GM23338 (cell line): ENCODE measurements around the gene IL20. TPM values are rescaled to one million over a fixed set of nuclear protein-coding genes. Genes with fewer than 3 reads are reported as not detected.

ENCODE experiments used
- ATAC-seq: fragments of 200-7000 bp; cut with Tn5 transposase; 3 replicates; pipeline ENCODE4 v1.9.1; 2020
- DNase-seq: peaks from one replicate; pipeline ENCODE4 v3.0.0-alpha.2; 2015; ENCODE audit warnings: low spot score
- H2AFZ ChIP-seq: fragments of 200-600 bp; sonication (generic); 2 replicates; pipeline ENCODE4 v1.8.0; 2016; ENCODE audit warnings: antibody characterized with exemption, mild to moderate bottlenecking, moderate library complexity
- H3F3A ChIP-seq: fragments of 200-600 bp; sonication (generic); replicated peaks from 2 replicates; pipeline ENCODE4 v1.8.0; 2017; ENCODE audit warnings: antibody characterized with exemption, mixed run types, low read depth
- H3K27ac ChIP-seq: fragments of 200-600 bp; sonication (generic); 2 replicates; pipeline ENCODE4 v1.6.1; 2016; ENCODE audit warnings: low read depth
- H3K27me3 ChIP-seq: fragments of 200-600 bp; sonication (generic); 2 replicates; pipeline ENCODE4 v1.8.0; 2016; ENCODE audit warnings: mild to moderate bottlenecking, mixed run types, moderate library complexity; ENCODE audit not compliant: insufficient read depth
- H3K36me3 ChIP-seq: fragments of 200-600 bp; sonication (generic); 2 replicates; pipeline ENCODE4 v1.8.0; 2016; ENCODE audit warnings: mild to moderate bottlenecking; ENCODE audit not compliant: insufficient read depth
- H3K4me1 ChIP-seq: fragments of 200-600 bp; sonication (generic); 2 replicates; pipeline ENCODE4 v1.8.0; 2016; ENCODE audit warnings: mild to moderate bottlenecking, moderate library complexity; ENCODE audit not compliant: insufficient read depth
- H3K4me2 ChIP-seq: fragments of 200-600 bp; sonication (generic); 2 replicates; pipeline ENCODE4 v1.7.1; 2017; ENCODE audit warnings: mixed run types
- H3K4me3 ChIP-seq: fragments of 200-600 bp; sonication (generic); 2 replicates; pipeline ENCODE4 v1.6.1; 2016; ENCODE audit warnings: mixed run types
- H3K79me2 ChIP-seq: fragments of 200-600 bp; sonication (generic); replicated peaks from 2 replicates; pipeline ENCODE4 v1.8.0; 2017; ENCODE audit warnings: mild to moderate bottlenecking; ENCODE audit not compliant: insufficient read depth
- H3K9me2 ChIP-seq: fragments of 200-600 bp; sonication (generic); 2 replicates; pipeline ENCODE4 v1.8.0; 2017; ENCODE audit not compliant: insufficient read depth
- H4K20me1 ChIP-seq: fragments of 200-600 bp; sonication (generic); replicated peaks from 2 replicates; pipeline ENCODE4 v1.8.0; 2017; ENCODE audit warnings: mild to moderate bottlenecking; ENCODE audit not compliant: insufficient read depth
- H3K27ac Mint-ChIP-seq: 2 replicates; pipeline ENCODE4 v1.8.0; 2020; ENCODE audit warnings: inconsistent platforms, mild to moderate bottlenecking, moderate library complexity, mixed read lengths
- H3K27me3 Mint-ChIP-seq: 3 replicates; pipeline ENCODE4 v1.8.0; 2022; ENCODE audit warnings: low read depth, mild to moderate bottlenecking, moderate library complexity, mixed read lengths, inconsistent platforms; ENCODE audit not compliant: insufficient read depth, poor library complexity
- H3K36me3 Mint-ChIP-seq: 3 replicates; pipeline ENCODE4 v1.8.0; 2021; ENCODE audit warnings: low read depth, mild to moderate bottlenecking, inconsistent platforms, moderate library complexity, mixed read lengths
- H3K4me1 Mint-ChIP-seq: 3 replicates; pipeline ENCODE4 v1.8.0; 2020; ENCODE audit warnings: mild to moderate bottlenecking, inconsistent platforms, mixed read lengths
- H3K4me3 Mint-ChIP-seq: 3 replicates; pipeline ENCODE4 v1.8.0; 2021; ENCODE audit warnings: moderate library complexity, mild to moderate bottlenecking, inconsistent platforms, mixed read lengths
- H3K9me3 Mint-ChIP-seq: 3 replicates; pipeline ENCODE4 v1.8.0; 2020; ENCODE audit warnings: moderate library complexity, mild to moderate bottlenecking, inconsistent platforms, mixed read lengths
- CREB1 ChIP-seq: fragments of 250-450 bp; sonication (Bioruptor Pico); IDR thresholded peaks from 2 replicates; pipeline ENCODE4 v1.5.0; 2020; ENCODE audit warnings: low read depth, mild to moderate bottlenecking, moderate library complexity
- EZH2 ChIP-seq: fragments of 200-600 bp; sonication (generic); IDR thresholded peaks from one replicate; pipeline ENCODE4 v1.8.0; 2017; ENCODE audit warnings: antibody characterized with exemption, mild to moderate bottlenecking, low read depth; ENCODE audit not compliant: unreplicated experiment
- EZH2phosphoT487 ChIP-seq: fragments of 200-600 bp; sonication (generic); IDR thresholded peaks from one replicate; pipeline ENCODE4 v1.8.1; 2018; ENCODE audit warnings: antibody characterized with exemption; ENCODE audit not compliant: unreplicated experiment
- NANOG ChIP-seq: IDR thresholded peaks from 2 replicates; pipeline ENCODE4 v1.6.1; 2016; ENCODE audit warnings: antibody characterized with exemption, borderline replicate concordance
- POLR2AphosphoS5 ChIP-seq: IDR thresholded peaks from 2 replicates; pipeline ENCODE4 v1.6.1; 2016; ENCODE audit warnings: antibody characterized with exemption, low read depth
- ZNF114 ChIP-seq: fragments of 250-450 bp; sonication (Bioruptor Pico); IDR thresholded peaks from 2 replicates; pipeline ENCODE4 v1.5.0; 2020; ENCODE audit warnings: mild to moderate bottlenecking, moderate library complexity
- polyA plus RNA-seq: library from polyadenylated mRNA; unstranded; fragments of >200 nt; fragmentation: Nextera tagmentation; extraction: Ambion mirVana; gene quantifications from 2 replicates; pipeline ENCODE4 v1.2.1, GENCODE V29; 2016
- total RNA-seq: library from RNA; depleted of rRNA; stranded (reverse); fragments of >200 nt; shearing (Covaris generic); gene quantifications from 2 replicates; pipeline ENCODE4 v1.2.3, GENCODE V29; 2014
- TF ChIP-seq, protein P1 (sequence below), 2 experiments: fragments of 200-600 bp in 1 of 2; sonication (generic) in 1 of 2; conservative IDR thresholded peaks; 2 replicates each; pipeline versions ENCODE4 v1.5.1 to v1.6.1; 2016 to 2017; ENCODE audit warnings: antibody characterized with exemption in 2 of 2, low read depth in 2 of 2, mild to moderate bottlenecking in 2 of 2, moderate library complexity in 1 of 2
- TF ChIP-seq, protein P2 (sequence below): IDR thresholded peaks from 2 replicates; pipeline ENCODE4 v1.6.1; 2016; ENCODE audit warnings: antibody characterized with exemption
- TF ChIP-seq, protein P3 (sequence below): IDR thresholded peaks from one replicate; pipeline ENCODE4 v1.6.1; 2018; ENCODE audit warnings: antibody characterized with exemption; ENCODE audit not compliant: unreplicated experiment

IL20 gene
- total and polyA plus RNA-seq, 2 experiments from 2014 or later = not detected

DNA sequence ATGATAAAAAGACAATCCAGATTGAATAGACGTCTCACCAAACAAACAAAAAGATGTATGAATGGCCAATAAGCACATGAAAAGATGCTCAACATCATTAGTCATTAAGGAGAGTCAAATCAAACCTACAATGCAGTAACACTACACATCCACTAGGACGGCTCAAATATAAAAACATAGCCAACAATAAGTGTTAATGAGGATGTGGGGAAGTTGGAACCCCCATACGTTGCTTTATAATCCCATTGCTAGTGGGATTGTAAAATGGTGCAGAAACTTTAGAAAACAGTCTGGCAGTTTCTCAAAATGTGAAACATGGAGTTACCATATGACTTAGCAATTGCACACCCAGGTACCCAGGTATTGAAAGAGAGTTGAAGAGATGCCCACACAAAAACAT is 17.1 kb downstream of the IL20 start:
- H3K4me1 Mint-ChIP-seq = no peaks in the 10 kb centered on the region
- Histone ChIP-seq H3F3A (no peaks in the 10 kb centered on the region), H3K36me3 (0 out of 2 replicates have a peak, but pooled peaks cover 5% of the 10 kb centered on the region), H4K20me1 (no peaks in the 10 kb centered on the region), H3K9me2 (no peaks in the 10 kb centered on the region), H3K27ac (no peak overlapping the region), H3K4me2 (no peak overlapping the region), H2AFZ (no peak overlapping the region), H3K79me2 (no peaks in the 10 kb centered on the region), H3K4me1 (no peaks in the 10 kb centered on the region), H3K4me3 (no peak overlapping the region), H3K27me3 (no peaks in the 10 kb centered on the region)
- ATAC-seq (no peak), DNase-seq (peak; percentile 15)
- H3K9me3 Mint-ChIP-seq = peaks cover 21% of the 10 kb centered on the region
- H3K27me3 Mint-ChIP-seq = peaks cover 3% of the 10 kb centered on the region
- peaks cover 6% of the 10 kb centered on the region; the same call in 1 of the 3 replicates for H3K36me3 Mint-ChIP-seq
- TF ChIP-seq, protein P1, sequence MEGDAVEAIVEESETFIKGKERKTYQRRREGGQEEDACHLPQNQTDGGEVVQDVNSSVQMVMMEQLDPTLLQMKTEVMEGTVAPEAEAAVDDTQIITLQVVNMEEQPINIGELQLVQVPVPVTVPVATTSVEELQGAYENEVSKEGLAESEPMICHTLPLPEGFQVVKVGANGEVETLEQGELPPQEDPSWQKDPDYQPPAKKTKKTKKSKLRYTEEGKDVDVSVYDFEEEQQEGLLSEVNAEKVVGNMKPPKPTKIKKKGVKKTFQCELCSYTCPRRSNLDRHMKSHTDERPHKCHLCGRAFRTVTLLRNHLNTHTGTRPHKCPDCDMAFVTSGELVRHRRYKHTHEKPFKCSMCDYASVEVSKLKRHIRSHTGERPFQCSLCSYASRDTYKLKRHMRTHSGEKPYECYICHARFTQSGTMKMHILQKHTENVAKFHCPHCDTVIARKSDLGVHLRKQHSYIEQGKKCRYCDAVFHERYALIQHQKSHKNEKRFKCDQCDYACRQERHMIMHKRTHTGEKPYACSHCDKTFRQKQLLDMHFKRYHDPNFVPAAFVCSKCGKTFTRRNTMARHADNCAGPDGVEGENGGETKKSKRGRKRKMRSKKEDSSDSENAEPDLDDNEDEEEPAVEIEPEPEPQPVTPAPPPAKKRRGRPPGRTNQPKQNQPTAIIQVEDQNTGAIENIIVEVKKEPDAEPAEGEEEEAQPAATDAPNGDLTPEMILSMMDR (conservative IDR thresholded peaks at IDR 0.05; ENCODE audit: low read depth in 2 of 2) = peak in 1 of 2 experiments; percentile 58; a peak in 3 of 4 replicates
- TF ChIP-seq CREB1 (CRISPR knock-in tag) = no peak
- H3K27ac Mint-ChIP-seq = no peak overlapping the region
- no peak overlapping the region for H3K4me3 Mint-ChIP-seq

DNA sequence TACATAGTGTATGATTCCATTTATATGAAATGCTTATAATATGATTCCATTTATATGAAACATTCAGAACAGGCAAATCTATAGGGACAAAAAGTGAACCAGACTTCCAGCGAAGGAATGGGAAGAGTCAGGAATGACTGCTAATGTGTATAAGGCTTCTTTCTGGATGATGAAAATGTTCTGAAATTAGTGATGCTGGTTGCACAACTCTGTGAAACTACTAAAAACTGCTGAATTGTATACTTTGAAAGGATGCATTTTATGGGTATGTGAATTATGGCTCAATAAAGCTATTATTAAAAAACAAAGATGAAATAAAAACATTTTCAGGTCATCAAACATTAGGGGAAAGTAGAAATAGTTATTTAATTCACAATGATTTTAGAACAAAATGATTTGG is 17.7 kb downstream of the IL20 start:
- Mint-ChIP-seq H3K36me3 (peaks cover 4% of the 10 kb centered on the region; the same call in 1 of the 3 replicates), H3K27ac (no peak overlapping the region), H3K4me1 (no peaks in the 10 kb centered on the region), H3K27me3 (peaks cover 2% of the 10 kb centered on the region), H3K4me3 (no peak overlapping the region), H3K9me3 (peaks cover 15% of the 10 kb centered on the region)
- ATAC-seq (no peak), DNase-seq (no peak)
- TF ChIP-seq CREB1 (CRISPR knock-in tag) = no peak
- TF ChIP-seq, protein P2, sequence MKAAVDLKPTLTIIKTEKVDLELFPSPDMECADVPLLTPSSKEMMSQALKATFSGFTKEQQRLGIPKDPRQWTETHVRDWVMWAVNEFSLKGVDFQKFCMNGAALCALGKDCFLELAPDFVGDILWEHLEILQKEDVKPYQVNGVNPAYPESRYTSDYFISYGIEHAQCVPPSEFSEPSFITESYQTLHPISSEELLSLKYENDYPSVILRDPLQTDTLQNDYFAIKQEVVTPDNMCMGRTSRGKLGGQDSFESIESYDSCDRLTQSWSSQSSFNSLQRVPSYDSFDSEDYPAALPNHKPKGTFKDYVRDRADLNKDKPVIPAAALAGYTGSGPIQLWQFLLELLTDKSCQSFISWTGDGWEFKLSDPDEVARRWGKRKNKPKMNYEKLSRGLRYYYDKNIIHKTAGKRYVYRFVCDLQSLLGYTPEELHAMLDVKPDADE = no peak
- no peak for TF ChIP-seq ZNF114 (CRISPR knock-in tag)
- no peaks in the 10 kb centered on the region for H3K4me1 ChIP-seq
- H3K27me3 ChIP-seq = no peaks in the 10 kb centered on the region
- H4K20me1 ChIP-seq = no peaks in the 10 kb centered on the region
- no peak overlapping the region for H3K27ac ChIP-seq
- H2AFZ ChIP-seq = no peak overlapping the region
- H3K4me2 ChIP-seq = no peak overlapping the region
- no peaks in the 10 kb centered on the region for H3K9me2 ChIP-seq
- H3F3A ChIP-seq = no peaks in the 10 kb centered on the region
- H3K4me3 ChIP-seq = no peak overlapping the region
- H3K36me3 ChIP-seq = 0 out of 2 replicates have a peak, but pooled peaks cover 5% of the 10 kb centered on the region
- no peaks in the 10 kb centered on the region for H3K79me2 ChIP-seq

DNA sequence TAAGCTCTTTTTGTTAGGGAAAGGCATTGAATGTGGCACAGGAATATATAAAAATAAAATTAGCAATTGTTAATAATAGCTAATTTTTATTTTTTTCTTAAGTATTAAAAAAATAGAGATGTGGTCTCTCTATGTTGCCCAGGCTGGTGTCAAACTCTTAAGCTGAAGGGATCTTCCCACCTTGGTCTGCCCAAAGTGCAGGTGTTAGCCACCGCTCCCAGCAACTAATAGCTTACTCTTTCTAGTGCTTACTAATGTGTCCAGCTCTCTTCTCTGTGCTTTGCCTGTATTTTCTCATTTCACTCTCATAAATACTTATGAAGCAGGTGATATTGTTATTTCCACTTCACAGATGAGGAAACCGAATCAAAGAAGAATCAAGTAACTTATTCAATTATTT is 18.5 kb downstream of the IL20 start:
- Mint-ChIP-seq H3K27me3 (no peaks in the 10 kb centered on the region), H3K4me3 (no peak overlapping the region), H3K27ac (no peak overlapping the region), H3K4me1 (no peaks in the 10 kb centered on the region), H3K9me3 (peaks cover 9% of the 10 kb centered on the region; the same call in 2 of the 3 replicates), H3K36me3 (no peaks in the 10 kb centered on the region)
- H3K4me2 ChIP-seq = no peak overlapping the region
- ATAC-seq (no peak), DNase-seq (no peak)
- no peaks in the 10 kb centered on the region for H3F3A ChIP-seq
- H3K4me3 ChIP-seq = no peak overlapping the region
- H2AFZ ChIP-seq = no peak overlapping the region
- H3K36me3 ChIP-seq = 0 out of 2 replicates have a peak, but pooled peaks cover under 1% of the 10 kb centered on the region
- no peaks in the 10 kb centered on the region for H4K20me1 ChIP-seq
- no peaks in the 10 kb centered on the region for H3K9me2 ChIP-seq
- no peak overlapping the region for H3K27ac ChIP-seq
- H3K27me3 ChIP-seq = no peaks in the 10 kb centered on the region
- no peaks in the 10 kb centered on the region for H3K79me2 ChIP-seq
- no peaks in the 10 kb centered on the region for H3K4me1 ChIP-seq
- TF ChIP-seq, protein P3, sequence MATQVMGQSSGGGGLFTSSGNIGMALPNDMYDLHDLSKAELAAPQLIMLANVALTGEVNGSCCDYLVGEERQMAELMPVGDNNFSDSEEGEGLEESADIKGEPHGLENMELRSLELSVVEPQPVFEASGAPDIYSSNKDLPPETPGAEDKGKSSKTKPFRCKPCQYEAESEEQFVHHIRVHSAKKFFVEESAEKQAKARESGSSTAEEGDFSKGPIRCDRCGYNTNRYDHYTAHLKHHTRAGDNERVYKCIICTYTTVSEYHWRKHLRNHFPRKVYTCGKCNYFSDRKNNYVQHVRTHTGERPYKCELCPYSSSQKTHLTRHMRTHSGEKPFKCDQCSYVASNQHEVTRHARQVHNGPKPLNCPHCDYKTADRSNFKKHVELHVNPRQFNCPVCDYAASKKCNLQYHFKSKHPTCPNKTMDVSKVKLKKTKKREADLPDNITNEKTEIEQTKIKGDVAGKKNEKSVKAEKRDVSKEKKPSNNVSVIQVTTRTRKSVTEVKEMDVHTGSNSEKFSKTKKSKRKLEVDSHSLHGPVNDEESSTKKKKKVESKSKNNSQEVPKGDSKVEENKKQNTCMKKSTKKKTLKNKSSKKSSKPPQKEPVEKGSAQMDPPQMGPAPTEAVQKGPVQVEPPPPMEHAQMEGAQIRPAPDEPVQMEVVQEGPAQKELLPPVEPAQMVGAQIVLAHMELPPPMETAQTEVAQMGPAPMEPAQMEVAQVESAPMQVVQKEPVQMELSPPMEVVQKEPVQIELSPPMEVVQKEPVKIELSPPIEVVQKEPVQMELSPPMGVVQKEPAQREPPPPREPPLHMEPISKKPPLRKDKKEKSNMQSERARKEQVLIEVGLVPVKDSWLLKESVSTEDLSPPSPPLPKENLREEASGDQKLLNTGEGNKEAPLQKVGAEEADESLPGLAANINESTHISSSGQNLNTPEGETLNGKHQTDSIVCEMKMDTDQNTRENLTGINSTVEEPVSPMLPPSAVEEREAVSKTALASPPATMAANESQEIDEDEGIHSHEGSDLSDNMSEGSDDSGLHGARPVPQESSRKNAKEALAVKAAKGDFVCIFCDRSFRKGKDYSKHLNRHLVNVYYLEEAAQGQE = no peak
- TF ChIP-seq NANOG (no peak), EZH2 (no peak), EZH2phosphoT487 (no peak), POLR2AphosphoS5 (no peak)
